ENCODE measurements around the gene ESF1.

ESF1 gene, protein sequence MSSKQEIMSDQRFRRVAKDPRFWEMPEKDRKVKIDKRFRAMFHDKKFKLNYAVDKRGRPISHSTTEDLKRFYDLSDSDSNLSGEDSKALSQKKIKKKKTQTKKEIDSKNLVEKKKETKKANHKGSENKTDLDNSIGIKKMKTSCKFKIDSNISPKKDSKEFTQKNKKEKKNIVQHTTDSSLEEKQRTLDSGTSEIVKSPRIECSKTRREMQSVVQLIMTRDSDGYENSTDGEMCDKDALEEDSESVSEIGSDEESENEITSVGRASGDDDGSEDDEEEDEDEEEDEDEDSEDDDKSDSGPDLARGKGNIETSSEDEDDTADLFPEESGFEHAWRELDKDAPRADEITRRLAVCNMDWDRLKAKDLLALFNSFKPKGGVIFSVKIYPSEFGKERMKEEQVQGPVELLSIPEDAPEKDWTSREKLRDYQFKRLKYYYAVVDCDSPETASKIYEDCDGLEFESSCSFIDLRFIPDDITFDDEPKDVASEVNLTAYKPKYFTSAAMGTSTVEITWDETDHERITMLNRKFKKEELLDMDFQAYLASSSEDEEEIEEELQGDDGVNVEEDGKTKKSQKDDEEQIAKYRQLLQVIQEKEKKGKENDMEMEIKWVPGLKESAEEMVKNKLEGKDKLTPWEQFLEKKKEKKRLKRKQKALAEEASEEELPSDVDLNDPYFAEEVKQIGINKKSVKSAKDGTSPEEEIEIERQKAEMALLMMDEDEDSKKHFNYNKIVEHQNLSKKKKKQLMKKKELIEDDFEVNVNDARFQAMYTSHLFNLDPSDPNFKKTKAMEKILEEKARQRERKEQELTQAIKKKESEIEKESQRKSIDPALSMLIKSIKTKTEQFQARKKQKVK

DNA sequence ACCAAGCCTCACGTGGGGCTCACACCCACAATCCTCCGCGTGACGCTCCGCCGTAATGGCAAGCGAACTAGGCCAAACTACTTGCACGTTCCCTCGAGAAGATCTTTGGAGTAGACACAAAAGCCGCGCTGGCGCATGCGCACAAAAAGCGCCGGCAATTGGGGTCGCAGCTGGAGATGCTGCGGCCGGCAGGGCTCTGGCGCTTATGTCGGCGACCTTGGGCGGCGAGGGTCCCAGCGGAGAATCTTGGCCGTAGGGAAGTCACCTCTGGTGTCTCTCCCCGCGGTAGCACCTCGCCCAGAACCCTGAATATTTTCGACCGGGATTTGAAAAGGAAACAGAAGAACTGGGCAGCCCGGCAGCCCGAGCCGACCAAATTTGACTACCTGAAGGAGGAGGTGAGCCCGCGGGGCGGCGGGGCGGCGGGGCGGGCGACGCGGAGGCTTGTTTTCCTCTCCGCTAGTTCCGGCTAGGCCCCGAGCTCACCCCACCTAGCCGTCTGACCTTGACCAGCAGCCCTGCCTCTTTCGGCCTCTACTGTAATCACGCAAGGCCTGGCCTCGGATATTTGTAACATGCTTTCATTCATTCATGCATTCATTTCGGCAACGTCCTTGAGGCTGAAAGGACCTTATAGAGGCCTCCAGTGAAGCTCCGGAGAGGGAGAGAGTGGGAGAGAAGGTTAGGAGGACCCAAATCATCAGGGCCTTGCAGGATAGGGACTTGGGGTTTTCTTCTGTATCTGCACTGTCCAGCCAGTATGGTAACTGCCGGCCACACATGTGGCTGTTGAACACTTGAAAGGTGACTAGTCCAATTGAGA is at the start of gene ESF1, which contains the start of gene NDUFAF5:
Gene ESF1 (minus strand): TSS at position 27 of the 823 bp plus-strand sequence. CDS start 1,779 bp downstream, outside the sequence.
Gene NDUFAF5 (plus strand): TSS at position 136 of the 823 bp plus-strand sequence. CDS start 41 bp downstream, at position 177.
- peak; percentile 81 for DNase-seq (ENCODE audit: low read depth in 2 of 2)

DNA sequence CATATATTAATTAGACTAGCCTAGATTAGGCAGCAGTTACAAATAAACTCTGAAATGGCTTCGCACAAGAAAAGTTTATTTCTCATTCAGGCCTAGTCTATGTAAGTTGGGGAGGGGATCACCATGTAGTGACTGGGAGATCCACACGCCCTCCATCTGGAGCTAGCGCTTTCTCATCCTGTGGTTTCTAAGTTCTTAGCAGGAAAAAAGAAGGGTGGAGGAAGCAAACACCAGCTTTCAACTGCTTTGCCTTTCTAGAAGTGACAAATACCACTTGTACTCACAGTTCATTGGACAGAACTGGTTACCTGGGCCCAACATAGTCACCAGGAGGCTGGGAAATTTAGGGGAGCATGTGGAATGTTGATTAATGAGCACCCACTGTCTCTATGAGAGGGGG is 46.8 kb upstream of the ESF1 start:
- no peak for DNase-seq (ENCODE audit: low read depth in 2 of 2)

DNA sequence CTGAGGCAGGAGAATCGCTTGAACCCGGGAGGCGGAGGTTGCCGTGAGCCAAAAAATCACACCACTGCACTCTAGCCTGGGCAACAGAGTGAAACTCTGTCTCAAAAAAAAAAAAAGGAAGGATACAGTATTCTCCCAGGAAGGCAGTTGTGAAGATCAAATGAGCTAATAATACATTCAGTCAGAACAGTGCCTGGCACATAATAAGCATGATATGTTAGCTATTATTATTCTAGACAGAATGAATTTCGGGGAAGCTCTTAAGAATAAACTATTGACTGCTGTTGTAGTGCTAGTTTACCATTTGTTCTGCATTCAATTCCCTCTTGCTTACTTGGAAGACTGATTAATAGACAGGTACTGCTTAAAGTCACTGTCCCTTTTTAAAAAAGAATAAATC is 40.7 kb upstream of the ESF1 start:
- DNase-seq (ENCODE audit: low read depth in 2 of 2): no peak

DNA sequence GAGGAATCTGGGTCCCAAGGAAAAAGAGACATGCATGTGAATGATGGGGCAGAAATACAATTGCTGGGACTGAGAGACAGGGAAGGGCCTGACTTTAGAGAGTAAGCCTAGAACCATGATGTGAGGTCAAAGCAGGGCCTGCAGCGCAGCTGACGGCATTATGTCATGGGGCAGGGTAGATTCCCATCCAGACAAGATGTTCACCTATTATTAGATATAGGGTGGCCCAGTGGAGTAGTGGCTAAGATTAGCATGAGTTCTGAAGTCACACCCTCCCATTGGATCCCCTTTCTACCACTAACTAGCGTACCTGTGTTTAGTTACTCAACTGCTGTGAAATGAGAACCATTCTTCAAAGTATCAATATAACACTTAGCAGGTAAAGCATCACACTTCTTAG is 39.7 kb upstream of the ESF1 start:
- no peak for DNase-seq (ENCODE audit: low read depth in 2 of 2)

DNA sequence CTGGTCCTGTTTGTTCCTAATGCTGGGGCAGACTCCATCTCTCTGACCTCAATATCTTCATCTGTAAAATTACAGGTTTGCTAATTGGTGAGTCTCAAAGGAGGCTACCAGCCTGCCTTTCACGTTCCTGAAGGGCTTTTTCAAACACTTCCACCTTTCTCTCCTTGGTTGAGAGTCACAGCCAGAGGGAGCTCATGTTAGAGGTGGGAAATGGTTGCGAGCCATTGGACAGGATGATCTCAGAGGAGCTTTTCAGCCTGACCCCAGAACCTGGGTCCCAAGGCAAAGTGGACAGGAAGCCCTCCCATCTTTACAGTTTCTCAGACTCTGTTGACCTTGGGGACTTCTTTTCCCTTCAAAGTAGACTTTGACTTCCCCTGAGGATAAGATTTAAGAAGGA is 37.7 kb upstream of the ESF1 start:
- no peak for DNase-seq (ENCODE audit: low read depth in 2 of 2)

DNA sequence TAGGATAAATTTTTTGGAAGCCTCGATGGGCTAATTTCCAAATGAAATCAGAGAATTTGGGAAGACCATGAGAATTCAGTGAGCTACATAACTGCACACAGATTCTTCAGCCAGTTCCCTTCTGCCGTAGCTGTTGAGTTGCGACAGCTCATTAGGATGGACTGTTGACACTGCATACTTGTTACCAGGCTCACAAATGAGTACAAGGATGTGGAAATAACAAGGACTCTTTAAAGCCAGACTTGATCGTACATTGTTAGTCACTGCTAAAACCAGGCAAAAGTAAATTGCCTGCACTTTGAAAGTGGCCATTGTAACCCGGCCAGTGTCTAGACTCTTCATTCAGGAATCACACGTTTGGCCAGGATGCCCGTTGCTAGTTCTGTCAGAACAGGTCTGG is 37.2 kb upstream of the ESF1 start:
- no peak for DNase-seq (ENCODE audit: low read depth in 2 of 2)

DNA sequence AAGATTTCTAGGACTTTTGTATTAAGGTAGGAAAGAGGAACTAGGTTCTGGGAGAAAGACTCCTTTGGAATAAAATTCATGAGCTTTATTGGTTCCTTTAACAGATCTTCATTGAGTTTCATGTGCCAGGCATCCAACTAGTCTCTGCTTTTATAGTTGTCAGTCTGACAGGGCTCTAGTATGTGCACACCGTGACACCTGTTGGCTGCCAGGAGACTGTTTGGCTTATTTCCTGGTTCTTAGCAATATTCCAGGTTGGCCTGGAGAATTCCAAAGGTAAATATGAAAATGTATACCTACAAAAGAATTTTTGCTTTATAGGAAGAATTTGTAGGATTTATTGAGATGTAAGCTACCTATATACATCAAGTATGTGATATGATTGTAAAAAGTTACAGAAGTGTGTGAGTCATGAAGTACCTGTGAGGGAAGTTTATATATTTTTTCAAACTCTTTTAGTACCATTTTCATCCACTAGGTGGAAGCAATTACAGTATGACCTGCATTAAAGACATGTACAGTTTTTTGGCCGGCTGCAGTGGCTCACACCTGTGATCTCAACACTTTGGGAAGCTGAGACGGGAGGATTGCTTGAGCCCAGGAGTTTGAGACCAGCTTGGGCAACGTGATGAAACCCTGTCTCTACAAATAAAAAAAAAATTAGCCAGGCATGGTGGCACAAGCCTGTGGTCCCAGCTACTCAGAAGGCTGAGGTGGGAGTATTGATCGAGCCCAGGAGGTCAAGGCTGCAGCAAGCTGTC is 35.3 kb upstream of the ESF1 start:
- DNase-seq (ENCODE audit: low read depth in 2 of 2): no peak

DNA sequence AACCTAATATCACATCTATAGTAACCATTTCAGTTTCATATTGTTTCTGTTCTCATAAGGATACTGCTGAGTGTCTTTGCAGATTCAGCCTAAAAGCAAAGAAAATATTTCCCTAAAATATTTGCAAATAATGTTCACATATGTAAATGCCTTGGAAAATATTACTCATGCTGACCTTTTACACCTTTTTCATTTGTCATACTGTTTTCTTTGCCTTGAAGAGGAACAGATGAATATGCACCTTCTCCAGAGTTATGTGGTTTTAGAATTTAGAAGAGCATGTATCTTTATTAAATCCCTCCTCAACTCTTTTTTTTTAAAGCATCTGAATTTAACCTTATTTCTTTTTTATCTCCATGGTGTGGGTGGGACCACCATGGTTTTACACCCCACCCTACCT is 32.6 kb upstream of the ESF1 start:
- no peak for DNase-seq (ENCODE audit: low read depth in 2 of 2)

DNA sequence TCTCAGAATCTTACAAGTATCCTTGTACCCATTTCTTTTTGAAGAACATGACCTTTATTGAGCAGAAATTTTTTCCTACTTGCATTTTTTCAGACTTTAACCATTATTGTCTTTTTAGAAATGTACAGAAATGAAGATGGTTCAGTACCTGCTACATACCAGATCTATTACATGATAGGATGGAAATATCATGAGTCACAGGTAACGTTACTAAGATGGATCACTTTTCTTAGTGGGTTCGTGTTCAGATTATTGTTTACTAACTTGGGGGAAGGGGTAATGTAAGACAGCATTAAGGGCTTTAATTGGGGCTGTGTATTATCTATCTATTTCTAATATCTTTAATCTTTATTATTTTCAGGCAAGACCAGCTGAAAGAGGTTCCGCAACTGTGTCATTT is 32.0 kb upstream of the ESF1 start:
- no peak for DNase-seq (ENCODE audit: low read depth in 2 of 2)

DNA sequence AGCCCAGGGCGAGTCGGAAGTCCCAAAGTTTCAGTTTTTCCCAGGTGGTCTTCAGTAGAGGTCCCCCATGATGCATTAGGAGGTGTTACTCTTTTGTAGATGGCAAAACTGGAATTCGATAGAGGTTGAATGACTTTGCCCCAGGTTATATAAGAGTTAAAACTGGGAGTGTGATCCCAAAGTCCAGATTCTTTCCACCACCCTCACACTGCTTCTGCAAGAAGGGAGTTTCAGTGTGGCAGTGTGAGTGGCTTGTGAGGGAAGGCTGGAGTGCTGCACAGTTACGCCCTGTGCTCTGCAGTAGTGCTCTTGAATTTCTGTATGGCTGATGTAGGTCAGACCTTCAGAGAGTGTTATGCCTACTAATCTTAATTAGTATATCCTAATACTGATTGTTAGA is 30.0 kb upstream of the ESF1 start:
- no peak for DNase-seq (ENCODE audit: low read depth in 2 of 2)

DNA sequence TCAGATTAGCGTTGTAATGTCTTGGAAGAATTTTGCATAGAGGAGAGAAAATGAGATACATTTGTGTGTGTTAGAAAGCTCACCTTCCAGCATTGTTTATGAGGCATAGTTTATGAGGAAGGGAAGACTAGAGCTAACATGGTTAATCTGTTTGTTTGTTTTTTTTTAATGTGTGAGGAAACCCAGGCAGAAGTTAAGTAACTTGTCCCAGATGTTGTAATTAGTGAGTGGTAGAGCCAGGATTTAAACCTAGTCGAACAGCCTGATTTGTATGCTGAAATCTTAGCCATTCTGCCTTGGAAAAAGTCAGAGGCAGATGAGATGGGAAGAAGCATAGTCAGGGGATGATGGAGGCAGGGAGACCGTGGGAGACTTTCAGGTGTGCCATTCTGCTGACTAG is 29.2 kb upstream of the ESF1 start:
- DNase-seq (ENCODE audit: low read depth in 2 of 2): no peak

DNA sequence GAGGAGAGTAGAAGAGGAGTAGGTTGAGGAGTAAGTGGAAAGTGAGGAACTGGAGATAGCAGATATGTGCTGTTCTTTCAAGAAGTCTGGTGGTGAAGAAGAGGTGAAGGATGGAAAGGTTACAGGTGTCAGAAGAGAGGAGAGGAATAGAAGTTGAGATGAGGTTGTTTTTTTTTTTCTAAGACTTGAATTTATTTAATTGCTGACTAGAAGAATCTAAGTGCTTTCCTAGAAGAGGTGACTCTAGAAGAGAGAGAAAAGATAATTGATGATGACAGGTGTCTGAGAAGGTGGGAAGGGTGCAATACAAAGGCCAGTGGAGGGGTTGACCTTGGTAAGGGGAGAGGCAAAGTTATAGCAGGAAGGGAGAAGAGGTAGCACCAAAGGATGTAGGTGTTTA is 25.7 kb upstream of the ESF1 start:
- DNase-seq (ENCODE audit: low read depth in 2 of 2): no peak

DNA sequence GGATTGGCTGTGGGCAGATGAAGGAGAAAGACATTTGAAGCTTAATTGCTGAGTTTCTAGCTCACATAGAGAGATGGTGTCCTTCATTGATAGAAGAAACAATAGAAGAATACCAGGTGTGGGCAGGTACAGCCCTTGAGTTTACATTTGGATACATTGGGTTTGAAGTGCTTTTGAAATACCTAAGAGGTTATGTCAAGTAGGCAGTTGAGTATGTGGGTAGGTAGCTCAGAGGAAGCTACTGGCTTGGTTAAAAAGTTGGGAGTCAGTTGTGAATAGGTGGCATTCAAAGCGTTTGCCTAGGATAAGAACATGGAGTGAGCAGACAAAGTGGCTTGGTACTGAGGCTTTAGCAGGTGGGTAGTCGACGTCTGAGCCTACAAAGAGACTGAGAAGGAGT is 25.1 kb upstream of the ESF1 start:
- DNase-seq (ENCODE audit: low read depth in 2 of 2): no peak

DNA sequence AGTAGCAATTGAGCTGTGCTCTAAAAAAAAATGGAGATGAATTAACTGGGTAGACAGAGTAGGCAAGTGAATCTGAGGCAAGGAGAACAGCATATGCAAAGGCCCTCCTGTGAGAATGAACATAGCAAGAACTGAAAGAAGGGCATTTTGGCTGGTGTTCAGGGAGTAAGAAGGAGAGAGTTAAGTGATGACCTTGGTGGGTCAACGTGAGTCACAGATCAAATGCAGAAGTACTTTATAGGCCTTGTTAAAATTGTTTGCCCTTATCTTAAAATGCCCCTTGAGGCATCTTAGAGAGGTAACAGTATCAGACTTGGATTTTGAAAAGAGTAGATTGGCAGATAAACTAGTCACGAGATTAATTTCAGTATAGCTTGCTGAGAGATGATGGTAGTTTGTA is 24.7 kb upstream of the ESF1 start:
- DNase-seq (ENCODE audit: low read depth in 2 of 2): no peak

DNA sequence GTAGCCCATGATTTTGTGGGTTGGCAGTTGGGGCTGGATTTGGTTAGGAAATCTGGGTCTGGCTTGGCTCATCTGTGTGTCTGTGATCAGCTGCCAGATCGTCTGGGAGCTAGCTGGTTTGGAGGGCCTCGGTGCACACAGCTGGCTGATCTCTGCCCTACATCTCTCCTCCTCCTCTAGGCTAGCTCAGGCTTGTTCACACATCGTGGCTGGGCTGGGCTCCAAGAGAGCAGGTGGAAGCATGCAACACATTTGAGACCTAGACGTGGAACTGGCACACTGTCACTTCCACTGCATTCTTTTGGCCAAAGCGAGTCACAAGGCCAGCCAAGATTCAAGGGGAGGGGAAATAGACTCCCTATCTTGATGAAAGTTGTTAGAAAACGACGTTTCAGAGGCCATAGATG is 16.0 kb upstream of the ESF1 start:
- no peak for DNase-seq (ENCODE audit: low read depth in 2 of 2)

DNA sequence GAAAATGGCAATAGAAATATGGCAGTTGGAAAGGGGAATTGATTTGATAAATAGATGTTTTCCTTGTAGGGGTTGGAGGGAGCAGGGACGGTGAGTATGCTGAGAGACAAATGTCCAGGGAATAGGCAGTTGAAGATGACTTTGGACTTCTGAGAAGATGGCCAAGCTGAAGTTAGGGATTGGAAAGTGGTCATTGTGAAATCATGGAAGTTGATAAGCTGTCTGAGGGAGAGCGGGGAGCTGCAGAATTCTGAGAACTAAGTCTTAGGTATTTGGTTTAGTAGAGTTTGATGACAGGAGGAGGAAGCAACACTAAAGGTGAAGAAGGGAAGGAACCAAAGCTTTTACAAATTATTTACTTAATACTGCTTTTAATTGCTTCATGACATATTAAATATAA is 15.3 kb upstream of the ESF1 start:
- DNase-seq (ENCODE audit: low read depth in 2 of 2): no peak

DNA sequence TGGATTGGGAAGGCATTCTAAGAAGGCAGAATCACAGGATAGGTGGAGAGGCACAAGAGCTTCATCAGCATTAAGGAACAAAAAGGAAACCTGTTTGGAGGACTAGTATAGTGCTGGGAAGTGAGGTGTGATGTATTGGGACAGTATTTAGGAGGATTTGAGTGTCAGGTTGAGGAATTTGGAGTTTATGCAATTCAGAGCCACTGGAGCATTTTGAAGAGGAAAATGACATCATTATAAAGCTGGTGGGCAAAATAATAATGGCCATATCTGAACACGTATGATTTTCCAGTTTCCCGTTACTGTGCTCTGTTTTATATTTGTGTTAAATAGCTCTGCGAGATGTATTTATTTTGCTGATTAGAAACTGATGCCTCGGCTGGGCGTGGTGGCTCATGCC is 14.3 kb upstream of the ESF1 start:
- DNase-seq (ENCODE audit: low read depth in 2 of 2): no peak

DNA sequence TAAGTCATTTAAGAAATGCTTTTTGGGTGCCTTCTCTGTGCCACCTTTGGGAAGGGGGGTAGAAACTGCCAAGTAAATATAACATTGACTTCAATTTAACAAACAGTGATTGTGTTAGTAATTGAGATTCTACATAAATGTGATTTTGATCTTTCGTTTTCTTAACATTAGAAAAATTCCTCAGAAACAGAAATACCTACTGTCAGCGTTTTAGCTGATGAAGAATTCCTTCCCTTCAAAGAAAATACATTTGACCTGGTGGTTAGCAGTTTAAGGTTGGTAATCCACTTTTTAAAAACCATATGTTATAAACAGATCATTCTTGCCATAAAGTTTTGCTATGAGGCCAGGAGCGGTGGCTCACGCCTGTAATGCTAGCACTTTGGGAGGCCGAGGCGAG is 9.9 kb upstream of the ESF1 start:
- no peak for DNase-seq (ENCODE audit: low read depth in 2 of 2)

DNA sequence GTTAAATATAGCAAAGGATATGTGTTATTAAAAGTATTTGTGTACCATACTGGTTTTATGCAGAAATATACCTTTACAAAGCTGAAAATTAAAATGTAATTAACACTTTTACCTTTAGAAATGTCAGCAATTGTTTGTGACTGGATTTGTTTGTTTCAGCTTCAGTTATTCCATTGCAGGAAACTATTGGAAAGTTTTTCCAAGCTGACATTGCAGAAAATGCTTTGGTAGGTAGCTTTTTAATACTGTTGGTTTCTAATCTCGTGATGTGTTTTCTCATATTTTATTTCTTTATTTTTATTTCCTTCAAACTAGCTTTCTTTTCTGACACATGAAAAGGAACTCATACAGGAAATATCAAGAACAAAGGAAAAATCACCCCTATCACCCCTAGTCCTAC is 8.3 kb upstream of the ESF1 start:
- DNase-seq (ENCODE audit: low read depth in 2 of 2): no peak

DNA sequence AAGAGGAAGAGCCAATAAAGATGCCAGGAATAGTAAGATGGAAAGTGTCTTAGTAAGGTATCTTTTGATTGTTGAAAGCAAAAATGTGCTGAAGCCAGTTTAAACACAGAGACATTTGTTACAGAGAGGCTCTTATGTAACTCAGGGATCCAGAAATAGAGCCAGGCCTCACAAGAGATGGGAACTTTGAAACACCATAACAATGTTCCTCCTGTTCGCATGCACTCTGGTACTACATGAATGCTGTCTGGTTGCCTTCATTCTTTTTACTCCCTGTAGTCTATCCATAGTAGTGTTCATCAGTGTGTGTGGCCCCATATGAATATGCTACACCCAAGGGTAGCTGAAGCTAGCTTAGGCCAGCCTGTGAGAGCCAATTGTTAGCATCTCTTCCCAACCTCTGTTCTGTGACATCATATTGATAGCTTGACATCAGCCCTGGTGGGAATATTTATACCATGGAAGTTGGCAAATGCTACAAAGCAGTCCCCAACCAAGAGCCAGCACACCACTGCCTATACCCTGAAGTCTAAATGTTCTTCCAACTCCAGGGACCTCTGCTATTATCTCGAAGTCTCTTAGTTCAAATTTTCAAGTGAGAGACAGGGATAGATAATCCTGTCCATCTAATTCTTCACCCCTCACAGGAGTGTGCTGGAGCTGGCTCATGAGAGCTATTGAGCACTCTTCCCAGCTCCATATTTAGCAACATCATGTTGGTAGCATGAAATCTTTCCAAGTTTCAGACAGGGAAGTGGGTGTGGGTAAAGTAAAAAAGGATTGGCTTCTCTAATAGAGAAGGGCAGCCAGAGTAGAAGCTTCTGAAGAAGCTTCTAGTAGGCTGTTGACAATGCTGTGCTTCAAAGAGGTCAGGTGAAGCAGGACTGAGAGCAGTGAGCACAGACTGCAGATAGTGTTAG is 7.1 kb upstream of the ESF1 start:
- DNase-seq (ENCODE audit: low read depth in 2 of 2): no peak

Data from activated CD4-positive, alpha-beta T cell treated with anti-CD3 and anti-CD28 coated beads for 24 hours (primary cell).